Naive thymus-derived CD4-positive, alpha-beta T cell (primary cell): Measurements from ENCODE around the gene TSACC. TPM values are rescaled to one million over a fixed set of nuclear protein-coding genes. Genes with fewer than 3 reads are reported as not detected.
A peak's percentile ranks its signal among the peaks of the same experiment; 100 is the strongest.

Source experiments
- ATAC-seq: fragments of 150-1000 bp; cut with Tn5 transposase; 2 replicates; pipeline ENCODE4 v1.10.0; 2021; ENCODE audit warnings: mild to moderate bottlenecking, moderate library complexity
- CTCF ChIA-PET: fragments of 350-600 bp; sonication (Branson Sonifier 250); formaldehyde crosslinking; loops from one replicate; lab custom pipeline; 2021; ENCODE audit warnings: antibody characterized with exemption; lab: Charles Lee
- POLR2A ChIA-PET: fragments of 350-600 bp; sonication (Branson Sonifier 250); formaldehyde crosslinking; loops from one replicate; lab custom pipeline; 2021; ENCODE audit warnings: antibody characterized with exemption, inconsistent platforms; lab: Charles Lee
- DNase-seq, 9 donors: peaks; one replicate each; pipeline versions ENCODE4 v3.0.0 to v3.0.0-alpha.2; 2020 to 2022; ENCODE audit warnings: mixed read lengths in 1 of 9
- H3K27ac ChIP-seq: one replicate; pipeline ENCODE4 v1.7.0; 2013; ENCODE audit warnings: mild to moderate bottlenecking, low read depth, low read length, moderate library complexity
- H3K27me3 ChIP-seq, 2 donors: one replicate each; pipeline ENCODE4 v1.7.0; 2013; ENCODE audit warnings: low read length in 2 of 2, mild to moderate bottlenecking in 2 of 2, moderate library complexity in 2 of 2; ENCODE audit not compliant: control insufficient read depth in 2 of 2, insufficient read depth in 2 of 2
- H3K36me3 ChIP-seq, 3 experiments: 1 replicate in 2 of 3; 2 replicates in 1 of 3; pipeline ENCODE4 v1.7.0; 2013; ENCODE audit warnings: low read length in 3 of 3, mild to moderate bottlenecking in 3 of 3, moderate library complexity in 1 of 3; ENCODE audit not compliant: insufficient read depth in 3 of 3, control insufficient read depth in 2 of 3
- H3K4me1 ChIP-seq, 2 donors: one replicate each; pipeline ENCODE4 v1.7.0; 2013; ENCODE audit warnings: low read length in 2 of 2, mild to moderate bottlenecking in 2 of 2, moderate library complexity in 1 of 2; ENCODE audit not compliant: control insufficient read depth in 2 of 2, insufficient read depth in 2 of 2
- H3K4me3 ChIP-seq: 2 replicates; pipeline ENCODE4 v1.7.0; 2013; ENCODE audit warnings: mild to moderate bottlenecking, low read length
- H3K9me3 ChIP-seq, 3 experiments: 1 replicate in 2 of 3; 2 replicates in 1 of 3; pipeline ENCODE4 v1.7.0; 2013; ENCODE audit warnings: low read length in 3 of 3; ENCODE audit not compliant: control insufficient read depth in 2 of 3
- H3K27ac Mint-ChIP-seq, 9 donors: one replicate each; pipeline ENCODE4 v1.8.0; 2020 to 2022; ENCODE audit warnings: mixed read lengths in 9 of 9, mild to moderate bottlenecking in 8 of 9, moderate library complexity in 5 of 9, inconsistent platforms in 2 of 9
- H3K27me3 Mint-ChIP-seq, 5 donors: one replicate each; pipeline ENCODE4 v1.8.0; 2021 to 2022; ENCODE audit warnings: mixed read lengths in 5 of 5, mild to moderate bottlenecking in 1 of 5
- H3K36me3 Mint-ChIP-seq, 5 donors: one replicate each; pipeline ENCODE4 v1.8.0; 2020 to 2022; ENCODE audit warnings: mixed read lengths in 5 of 5, mild to moderate bottlenecking in 3 of 5, inconsistent platforms in 1 of 5
- H3K4me1 Mint-ChIP-seq, 7 donors: one replicate each; pipeline ENCODE4 v1.8.0; 2020 to 2022; ENCODE audit warnings: mixed read lengths in 7 of 7, mild to moderate bottlenecking in 3 of 7, inconsistent platforms in 1 of 7
- H3K4me3 Mint-ChIP-seq, 10 donors: one replicate each; pipeline ENCODE4 v1.8.0; 2020 to 2022; ENCODE audit warnings: mild to moderate bottlenecking in 10 of 10, mixed read lengths in 10 of 10, moderate library complexity in 6 of 10, inconsistent platforms in 2 of 10
- H3K9me3 Mint-ChIP-seq, 11 donors: one replicate each; pipeline ENCODE4 v1.8.0; 2020 to 2022; ENCODE audit warnings: mixed read lengths in 11 of 11, mild to moderate bottlenecking in 4 of 11, inconsistent platforms in 1 of 11, moderate library complexity in 1 of 11
- intact Hi-C, 2 donors: fragments of 100-400 bp; cut with micrococcal nuclease; formaldehyde crosslinking; loops; one replicate each; pipeline ENCODE4 v1.15.1; 2023
- polyA plus RNA-seq, 2 donors: library from polyadenylated mRNA; unstranded; fragments of 300-500 nt; fragmentation: Illumina TruSeq; gene quantifications; one replicate each; pipeline ENCODE4 v1.2.3, GENCODE V29; 2021
- total RNA-seq, 6 experiments: library from RNA in 5 of 6; stranded (reverse) in 5 of 6; gene quantifications; 1 replicate in 5 of 6; 2 replicates in 1 of 6; pipeline ENCODE4 v1.2.3 and lab custom pipeline; 2021 to 2026

Gene TSACC
- total and polyA plus RNA-seq, 7 experiments from 2014 or later: 1.1 to 2.2 (median 1.7) TPM; not detected in 4

DNA sequence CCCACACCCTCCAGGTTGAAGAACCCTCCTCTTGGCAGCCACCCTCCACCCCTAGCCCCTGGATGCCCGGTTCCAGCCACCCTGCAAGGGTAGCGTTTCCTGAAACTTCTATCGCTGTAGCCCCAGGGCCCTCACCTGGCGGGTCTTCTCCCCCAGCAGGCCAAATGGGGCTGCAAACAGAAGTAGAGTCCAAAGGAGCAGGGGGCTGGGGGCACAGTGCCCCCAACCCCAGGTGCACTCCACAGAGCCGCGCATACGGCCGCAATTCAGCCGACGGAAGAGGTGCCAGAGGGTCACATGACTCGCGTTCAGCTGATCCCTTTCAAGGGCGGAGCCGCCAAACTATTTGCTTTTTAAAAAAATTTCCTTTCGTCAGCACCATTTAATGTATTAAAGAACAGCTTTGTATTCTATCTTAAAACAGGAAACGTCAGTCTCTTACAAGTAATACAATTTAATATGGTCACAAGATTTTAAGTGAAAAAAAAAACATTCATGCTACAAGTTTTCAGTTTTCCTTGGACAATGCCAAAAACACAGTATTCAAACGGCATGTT, 42.9 kb upstream of the TSACC start, which contains the start of gene GLMP:
Gene GLMP, minus strand, starts transcription at position 289 of the 557 bp plus-strand sequence. Its CDS starts 34 bp downstream, at position 255.
- peaks cover 7 to 34% (median 24%) of the 10 kb centered on the region in 7 donors for H3K4me1 Mint-ChIP-seq
- peak within 1 kb of the TSS; percentile 86 for H3K4me3 ChIP-seq
- POLR2A ChIA-PET: interaction anchor here (1.4 to 3.2 kb wide), 2 partner anchors 12 to 38 kb away, joined by 3 to 26 read pairs; partner anchors contain the start of genes SMG5 and TMEM79
- peak within 1 kb of the TSS; percentile 88 to 96 (median 91) for H3K4me3 Mint-ChIP-seq
- peak within 1 kb of the TSS; percentile 78 to 95 (median 80) for H3K27ac Mint-ChIP-seq
- peaks cover 0 to 3% (median 0%) of the 10 kb centered on the region in 5 donors for H3K36me3 Mint-ChIP-seq
- H3K27me3 Mint-ChIP-seq: no peaks in the 10 kb centered on the region
- CTCF ChIA-PET: interaction anchor here (1.2 kb wide), 1 partner anchor 12 kb away, joined by 3 read pairs; the partner anchor contains the start of gene TMEM79
- intact Hi-C loops: loop anchor here (1.0 kb wide), 2 partner anchors 13 to 43 kb away; partner anchors contain the start of genes SMG5 (in 2 of the 2), CCT3 (in 1 of the 2) and TSACC (in 1 of the 2)
- ATAC-seq (peak; percentile 85), DNase-seq (peak in 8 of 9 donors; percentile 53 to 68 (median 61))
- peaks cover 9 to 13% of the 10 kb centered on the region in 2 donors for H3K4me1 ChIP-seq
- H3K27me3 ChIP-seq: no peaks in the 10 kb centered on the region
- peak within 1 kb of the TSS; percentile 76 for H3K27ac ChIP-seq
- H3K9me3 ChIP-seq: no peaks in the 10 kb centered on the region
- no peaks in the 10 kb centered on the region for H3K9me3 Mint-ChIP-seq
- H3K36me3 ChIP-seq: peaks cover 0 to 23% (median 0%) of the 10 kb centered on the region in 3 experiments

DNA sequence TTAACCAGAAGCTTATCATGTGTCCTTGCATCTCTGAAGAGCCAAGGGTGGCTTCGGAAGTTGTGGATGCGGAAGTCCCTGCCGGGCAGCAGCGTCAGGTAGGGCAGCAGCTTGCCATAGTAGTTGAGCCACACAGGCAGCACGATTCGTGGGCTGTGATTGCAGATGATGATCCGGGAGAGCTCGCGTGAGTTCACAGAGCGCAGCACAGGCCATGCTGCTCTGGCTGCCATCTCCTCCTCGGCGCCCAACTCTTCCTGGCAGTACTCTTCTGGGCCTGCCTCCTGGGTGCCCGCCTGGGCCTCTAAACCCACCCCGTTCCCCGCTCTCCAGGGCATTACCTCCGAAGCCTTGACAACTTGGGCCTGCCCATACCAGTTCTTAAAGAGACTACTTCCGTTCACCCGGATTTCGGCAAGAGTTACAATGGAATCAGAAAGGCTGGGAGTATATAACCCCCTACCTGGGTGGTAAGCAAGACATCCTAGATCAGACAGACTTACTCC, 39.4 kb upstream of the TSACC start, which contains the start of gene VHLL:
Gene VHLL, minus strand, starts transcription at position 456 of the 506 bp plus-strand sequence. Its CDS starts 118 bp downstream, at position 338.
- intact Hi-C loops: no loop called here
- H3K27ac ChIP-seq: no peak within 1 kb of the TSS
- H3K27ac Mint-ChIP-seq: peak within 1 kb of the TSS in 1 of 9 donors; percentile 10
- no peaks in the 10 kb centered on the region for H3K9me3 Mint-ChIP-seq
- H3K4me1 Mint-ChIP-seq: peaks cover 7 to 25% (median 19%) of the 10 kb centered on the region in 7 donors
- CTCF ChIA-PET: no interaction called here
- H3K36me3 Mint-ChIP-seq: no peaks in the 10 kb centered on the region
- H3K4me3 ChIP-seq: no peak within 1 kb of the TSS
- POLR2A ChIA-PET: no interaction called here
- no peaks in the 10 kb centered on the region for H3K27me3 Mint-ChIP-seq
- ATAC-seq (no peak), DNase-seq (no peak)
- H3K4me1 ChIP-seq: peaks cover 9 to 13% of the 10 kb centered on the region in 2 donors
- H3K9me3 ChIP-seq: no peaks in the 10 kb centered on the region
- no peaks in the 10 kb centered on the region for H3K27me3 ChIP-seq
- no peak within 1 kb of the TSS for H3K4me3 Mint-ChIP-seq
- H3K36me3 ChIP-seq: peaks cover 0 to 4% (median 0%) of the 10 kb centered on the region in 3 experiments

DNA sequence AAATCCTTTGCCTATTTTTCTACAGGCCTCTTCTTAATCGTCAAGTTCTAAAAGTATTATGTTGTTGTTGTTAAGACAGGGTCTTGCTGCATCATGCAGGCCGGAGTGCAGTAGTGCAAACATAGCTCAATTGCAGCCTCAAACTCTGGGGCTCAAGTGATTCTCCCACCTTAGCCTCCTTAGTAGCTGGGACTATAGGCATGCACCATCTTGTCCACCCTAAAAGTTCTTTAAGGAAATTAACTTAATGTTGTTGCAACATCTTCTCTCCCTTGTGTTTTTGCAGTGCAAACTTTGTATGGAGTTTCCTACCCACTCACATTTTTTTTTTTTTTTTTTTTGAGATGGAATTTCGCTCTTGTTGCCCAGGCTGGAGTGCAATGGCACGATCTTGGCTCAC, 35.1 kb upstream of the TSACC start:
- H3K9me3 Mint-ChIP-seq: no peaks in the 10 kb centered on the region
- Histone ChIP-seq H3K27me3 (no peaks in the 10 kb centered on the region), H3K36me3 (peaks cover 0 to 12% (median 3%) of the 10 kb centered on the region in 3 experiments), H3K4me3 (no peak overlapping the region), H3K9me3 (no peaks in the 10 kb centered on the region), H3K27ac (no peak overlapping the region), H3K4me1 (no peaks in the 10 kb centered on the region)
- intact Hi-C loops: no loop called here
- ChIA-PET CTCF (no interaction called here), POLR2A (interaction anchor here (0.6 to 1.1 kb wide), 2 partner anchors 20 to 439 kb away, joined by 3 read pairs; no protein-coding TSS in a partner anchor)
- no peak for ATAC-seq
- H3K4me1 Mint-ChIP-seq: peaks cover 0 to 4% (median 0%) of the 10 kb centered on the region in 7 donors
- H3K27ac Mint-ChIP-seq: peak overlapping the region in 3 of 9 donors; percentile 1 to 89 (median 46)
- no peak for DNase-seq
- H3K27me3 Mint-ChIP-seq: no peaks in the 10 kb centered on the region
- H3K4me3 Mint-ChIP-seq: no peak overlapping the region
- peaks cover 0 to 9% (median 5%) of the 10 kb centered on the region in 5 donors for H3K36me3 Mint-ChIP-seq

DNA sequence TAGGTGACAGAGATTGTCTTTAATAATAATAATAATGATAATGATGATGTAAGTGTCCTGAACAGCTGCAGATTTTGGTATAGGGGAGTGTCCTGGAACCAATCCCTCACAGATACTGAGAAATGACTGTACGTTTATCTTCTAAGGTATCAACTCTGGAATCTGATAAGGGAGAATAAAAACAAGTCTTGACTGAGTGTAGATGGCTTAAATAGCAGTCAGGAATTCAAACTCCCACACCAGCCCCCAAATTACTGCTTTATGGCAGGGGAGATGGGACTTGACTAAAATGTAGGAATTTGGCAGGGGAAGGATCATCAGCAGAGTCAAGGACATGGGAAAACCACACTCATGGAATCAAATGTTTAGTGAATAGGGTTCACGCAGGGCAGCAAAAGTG, 33.1 kb upstream of the TSACC start:
- no peaks in the 10 kb centered on the region for H3K9me3 Mint-ChIP-seq
- H3K4me3 Mint-ChIP-seq: no peak overlapping the region
- H3K27ac Mint-ChIP-seq: peak overlapping the region in 2 of 9 donors; percentile 9 to 72
- Histone ChIP-seq H3K36me3 (peaks cover 0 to 30% (median 4%) of the 10 kb centered on the region in 3 experiments), H3K27ac (no peak overlapping the region), H3K4me3 (no peak overlapping the region), H3K27me3 (no peaks in the 10 kb centered on the region), H3K9me3 (no peaks in the 10 kb centered on the region), H3K4me1 (no peaks in the 10 kb centered on the region)
- ChIA-PET POLR2A (no interaction called here), CTCF (interaction anchor here (0.7 kb wide), 1 partner anchor 206 kb away, joined by 3 read pairs; no protein-coding TSS in a partner anchor)
- peaks cover 5 to 19% (median 14%) of the 10 kb centered on the region in 5 donors for H3K36me3 Mint-ChIP-seq
- H3K27me3 Mint-ChIP-seq: no peaks in the 10 kb centered on the region
- peaks cover 0 to 4% (median 0%) of the 10 kb centered on the region in 7 donors for H3K4me1 Mint-ChIP-seq
- DNase-seq (no peak), ATAC-seq (no peak)
- intact Hi-C loops: no loop called here

GRCh38 chr1:156308078-156308477, 30.2 kb upstream of the TSACC start:
- peaks cover 0 to 4% (median 0%) of the 10 kb centered on the region in 7 donors for H3K4me1 Mint-ChIP-seq
- no peaks in the 10 kb centered on the region for H3K9me3 Mint-ChIP-seq
- Histone ChIP-seq H3K4me1 (no peaks in the 10 kb centered on the region), H3K27ac (no peak overlapping the region), H3K9me3 (no peaks in the 10 kb centered on the region), H3K27me3 (no peaks in the 10 kb centered on the region), H3K36me3 (peaks cover 8 to 55% (median 10%) of the 10 kb centered on the region in 3 experiments), H3K4me3 (no peak overlapping the region)
- DNase-seq: no peak
- CTCF ChIA-PET: interaction anchor here (0.6 kb wide), 1 partner anchor 11 kb away, joined by 5 read pairs; no protein-coding TSS in a partner anchor
- POLR2A ChIA-PET: no interaction called here
- ATAC-seq: no peak
- peak overlapping the region in 2 of 9 donors; percentile 49 to 80 for H3K27ac Mint-ChIP-seq
- intact Hi-C loops: no loop called here
- H3K4me3 Mint-ChIP-seq: no peak overlapping the region
- H3K27me3 Mint-ChIP-seq: no peaks in the 10 kb centered on the region
- peaks cover 9 to 24% (median 18%) of the 10 kb centered on the region in 5 donors for H3K36me3 Mint-ChIP-seq

DNA sequence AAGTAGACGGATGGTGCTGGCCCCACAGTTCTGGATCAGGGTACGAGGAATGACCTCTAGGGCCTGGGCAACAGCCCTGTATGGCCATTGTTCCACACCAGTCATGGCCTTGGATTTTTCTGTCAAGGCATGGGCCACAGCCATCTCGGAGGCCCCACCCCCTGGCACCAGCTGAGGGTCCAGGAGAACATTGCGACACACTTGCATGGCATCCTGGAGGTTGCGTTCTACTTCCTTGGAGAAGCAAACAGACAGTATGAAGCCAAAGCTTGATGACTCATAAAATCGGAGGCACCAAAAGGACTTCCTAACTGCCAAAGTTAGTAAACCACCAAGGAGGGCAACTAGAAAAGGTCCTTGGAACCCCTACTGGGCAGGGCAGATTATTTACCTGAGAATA, 27.4 kb upstream of the TSACC start:
- ChIA-PET POLR2A (interaction anchor here (1.2 kb wide), 1 partner anchor 28 kb away, joined by 3 read pairs; no protein-coding TSS in a partner anchor), CTCF (interaction anchor here (0.7 kb wide), 1 partner anchor 617 kb away, joined by 3 read pairs; no protein-coding TSS in a partner anchor)
- ATAC-seq (no peak), DNase-seq (no peak)
- H3K4me3 ChIP-seq: no peak overlapping the region
- H3K4me1 ChIP-seq: no peaks in the 10 kb centered on the region
- intact Hi-C loops: no loop called here
- Mint-ChIP-seq H3K9me3 (no peaks in the 10 kb centered on the region), H3K27me3 (no peaks in the 10 kb centered on the region), H3K4me3 (no peak overlapping the region), H3K36me3 (peaks cover 11 to 34% (median 23%) of the 10 kb centered on the region in 5 donors), H3K4me1 (no peaks in the 10 kb centered on the region), H3K27ac (peak overlapping the region in 1 of 9 donors; percentile 36)
- peaks cover 8 to 79% (median 14%) of the 10 kb centered on the region in 3 experiments for H3K36me3 ChIP-seq
- H3K27ac ChIP-seq: no peak overlapping the region
- no peaks in the 10 kb centered on the region for H3K27me3 ChIP-seq
- no peaks in the 10 kb centered on the region for H3K9me3 ChIP-seq
